IMR-90 (cell line): ENCODE results near the gene MEF2B. TPM values are rescaled to one million over a fixed set of nuclear protein-coding genes. Genes with fewer than 3 reads are reported as not detected.

Source experiments
- ATAC-seq: fragments of 200-7000 bp; cut with Tn5 transposase; 2 replicates; pipeline ENCODE4 v1.9.1; 2020; ENCODE audit warnings: low read depth, mild to moderate bottlenecking, moderate library complexity
- BruUV-seq: library from RNA; stranded (reverse); fragments of 400-500 nt; replicated peaks from 2 replicates; lab custom pipeline; 2021; lab: Mats Ljungman, UMichigan
- CTCF ChIA-PET: fragments of 300-600 bp; formaldehyde crosslinking; extraction: SDS; loops from one replicate; lab custom pipeline; 2021; ENCODE audit warnings: antibody characterized with exemption; lab: Yijun Ruan, JAX
- POLR2A ChIA-PET: fragments of 300-600 bp; sonication (Branson Sonifier 250); formaldehyde crosslinking; loops from one replicate; lab custom pipeline; 2022; ENCODE audit warnings: antibody characterized with exemption; ENCODE audit not compliant: unreplicated experiment; lab: Charles Lee
- DNase-seq: peaks from one replicate; pipeline ENCODE4 v3.0.0; 2013
- H2AFZ ChIP-seq: replicated peaks from 2 replicates; pipeline ENCODE3; 2013; ENCODE audit warnings: low read length, mild to moderate bottlenecking; ENCODE audit not compliant: poor library complexity
- H2AK5ac ChIP-seq: 2 replicates; pipeline ENCODE4 v1.6.1; 2013; ENCODE audit warnings: low read depth, low read length, inconsistent platforms
- H2AK9ac ChIP-seq: replicated peaks from 2 replicates; pipeline ENCODE3; 2013; ENCODE audit warnings: mild to moderate bottlenecking, low read depth, low read length, moderate library complexity; ENCODE audit not compliant: poor library complexity
- H2BK120ac ChIP-seq: 2 replicates; pipeline ENCODE4 v1.6.1; 2013; ENCODE audit warnings: low read depth, low read length, inconsistent platforms
- H2BK15ac ChIP-seq: 3 replicates; pipeline ENCODE4 v1.6.1; 2013; ENCODE audit warnings: low read depth, low read length, inconsistent platforms
- H2BK20ac ChIP-seq: 2 replicates; pipeline ENCODE4 v1.6.1; 2013; ENCODE audit warnings: low read depth, mild to moderate bottlenecking, inconsistent platforms, low read length, moderate library complexity
- H2BK5ac ChIP-seq: 2 replicates; pipeline ENCODE4 v1.6.1; 2013; ENCODE audit warnings: mild to moderate bottlenecking, low read depth, low read length, inconsistent platforms; ENCODE audit not compliant: poor library complexity, severe bottlenecking
- H3K14ac ChIP-seq: replicated peaks from 2 replicates; pipeline ENCODE4 v1.6.1; 2013; ENCODE audit warnings: low read depth, low read length, inconsistent platforms
- H3K18ac ChIP-seq: 2 replicates; pipeline ENCODE4 v1.6.1; 2013; ENCODE audit warnings: low read depth, low read length, control low read depth
- H3K23ac ChIP-seq: 2 replicates; pipeline ENCODE4 v1.6.1; 2013; ENCODE audit warnings: low read depth, low read length, inconsistent platforms
- H3K27ac ChIP-seq: 2 replicates; pipeline ENCODE4 v1.5.1; 2013; ENCODE audit warnings: mild to moderate bottlenecking, control low read depth, low read length; ENCODE audit not compliant: insufficient read depth
- H3K27me3 ChIP-seq: 2 replicates; pipeline ENCODE4 v1.6.1; 2013; ENCODE audit warnings: low read length; ENCODE audit not compliant: control insufficient read depth, insufficient read depth
- H3K36me3 ChIP-seq: 2 replicates; pipeline ENCODE4 v1.6.1; 2013; ENCODE audit warnings: low read length, mixed read lengths; ENCODE audit not compliant: control insufficient read depth, insufficient read depth
- H3K4ac ChIP-seq: 2 replicates; pipeline ENCODE4 v1.6.1; 2013; ENCODE audit warnings: low read depth, low read length, inconsistent platforms
- H3K4me1 ChIP-seq: 2 replicates; pipeline ENCODE4 v1.6.1; 2013; ENCODE audit warnings: low read length, mixed read lengths; ENCODE audit not compliant: control insufficient read depth, insufficient read depth
- H3K4me2 ChIP-seq: 2 replicates; pipeline ENCODE4 v1.6.1; 2013; ENCODE audit warnings: low read depth, mild to moderate bottlenecking, control low read depth, low read length, moderate library complexity
- H3K4me3 ChIP-seq: 2 replicates; pipeline ENCODE4 v1.5.1; 2013; ENCODE audit warnings: low read depth, mild to moderate bottlenecking, control low read depth, low read length, moderate library complexity; ENCODE audit not compliant: insufficient read depth
- H3K56ac ChIP-seq: 2 replicates; pipeline ENCODE4 v1.6.1; 2013; ENCODE audit warnings: low read length, inconsistent platforms; ENCODE audit not compliant: insufficient read depth; ENCODE audit errors: extremely low read depth
- H3K79me1 ChIP-seq, 2 experiments: 2 replicates each; pipeline ENCODE4 v1.6.1; 2013; ENCODE audit warnings: low read length in 2 of 2, inconsistent platforms in 1 of 2, low read depth in 1 of 2
- H3K9ac ChIP-seq: 2 replicates; pipeline ENCODE4 v1.6.1; 2013; ENCODE audit warnings: low read depth, low read length, control low read depth
- H3K9me1 ChIP-seq: 2 replicates; pipeline ENCODE4 v1.6.1; 2013; ENCODE audit warnings: low read length, inconsistent platforms; ENCODE audit not compliant: insufficient read depth
- H3K9me3 ChIP-seq: 2 replicates; pipeline ENCODE4 v1.6.1; 2013; ENCODE audit warnings: low read length; ENCODE audit not compliant: control insufficient read depth, insufficient read depth
- H4K20me1 ChIP-seq: 2 replicates; pipeline ENCODE4 v1.6.1; 2013; ENCODE audit warnings: low read length, inconsistent platforms; ENCODE audit not compliant: insufficient read depth
- H4K5ac ChIP-seq: 2 replicates; pipeline ENCODE4 v1.6.1; 2013; ENCODE audit warnings: mild to moderate bottlenecking, low read depth, low read length, control low read depth
- H4K8ac ChIP-seq, 2 experiments: 2 replicates each; pipeline ENCODE4 v1.6.1; 2013; ENCODE audit warnings: low read depth in 2 of 2, low read length in 2 of 2, control low read depth in 1 of 2, inconsistent platforms in 1 of 2
- H4K91ac ChIP-seq: 2 replicates; pipeline ENCODE4 v1.6.1; 2013; ENCODE audit warnings: low read depth, low read length, inconsistent platforms; ENCODE audit not compliant: insufficient read depth
- CHD1 ChIP-seq: IDR thresholded peaks from 2 replicates; pipeline ENCODE4 v1.6.1; 2012; ENCODE audit warnings: low read depth, low read length, improper control_type of control experiment
- CTCF ChIP-seq: conservative IDR thresholded peaks from 2 replicates; pipeline ENCODE4 v1.5.1; 2012; ENCODE audit warnings: mild to moderate bottlenecking, low read depth, low read length, improper control_type of control experiment
- FOS ChIP-seq: fragments of 150-350 bp; IDR thresholded peaks from 2 replicates; pipeline ENCODE4 v1.6.1; 2016; ENCODE audit warnings: low read depth, low read length
- MAFK ChIP-seq: IDR thresholded peaks from 2 replicates; pipeline ENCODE4 v1.6.1; 2012; ENCODE audit warnings: low read depth, low read length, improper control_type of control experiment
- WGBS, 2 experiments: methylation state at CpG; one replicate each; pipeline versions ENCODE4 v1.1.5 to v1.1.7; 2013; ENCODE audit warnings: missing lambda C conversion rate in 2 of 2; ENCODE audit not compliant: insufficient read length in 1 of 2; ENCODE audit errors: extremely low coverage in 2 of 2; 5-methylcytosine and 5-hydroxymethylcytosine counted together
- dilution Hi-C: fragments of 300-500 bp; cut with HindIII; formaldehyde crosslinking; loops from one replicate; pipeline ENCODE4 v1.14.3; 2018; ENCODE audit warnings: low sequenced_read_pairs; ENCODE audit not compliant: unreplicated experiment
- in situ Hi-C: fragments of 300-500 bp; cut with MboI; formaldehyde crosslinking; loops from 3 replicates; pipeline ENCODE4 v1.14.3; 2019; ENCODE audit warnings: low sequenced_read_pairs, inconsistent platforms, mixed read lengths
- intact Hi-C: fragments of 100-400 bp; cut with micrococcal nuclease; formaldehyde crosslinking; loops from 2 replicates; pipeline ENCODE4 v1.10.0; 2022
- polyA plus RNA-seq, 3 experiments: library from polyadenylated mRNA; depleted of rRNA; stranded (reverse); fragments of >200 nt; gene quantifications; 2 replicates each; pipeline ENCODE4 v1.2.3, GENCODE V29; 2012; ENCODE audit warnings: low replicate concordance in 1 of 3
- total RNA-seq: library from RNA; depleted of rRNA; stranded (reverse); fragments of >200 nt; gene quantifications from 2 replicates; pipeline ENCODE4 v1.2.3, GENCODE V29; 2012

MEF2B gene
- total and polyA plus RNA-seq, 2 of the 4 experiments (the other 2 are of a cell fraction), result 0.18 to 0.94 TPM

- no peaks in the 10 kb centered on the region; the same call in 1 of the 2 replicates for H3K9me1 ChIP-seq
- TF ChIP-seq FOS (no peak), MAFK (no peak), CHD1 (no peak), CTCF (no peak)
- no peak overlapping the region for H3K4ac ChIP-seq
- ATAC-seq (peak; percentile 37; the same call in 1 of the 2 replicates), DNase-seq (no peak)
- H2AFZ ChIP-seq, result no peak overlapping the region
- dilution Hi-C loops (no loop called here), intact Hi-C loops (no loop called here), in situ Hi-C loops (no loop called here)
- H3K9me3 ChIP-seq, result no peaks in the 10 kb centered on the region
- H3K56ac ChIP-seq, result no peak overlapping the region
- no peak overlapping the region for H3K4me2 ChIP-seq
- no peak overlapping the region for H4K5ac ChIP-seq
- H4K8ac ChIP-seq, result no peak overlapping the region
- H3K4me1 ChIP-seq, result no peaks in the 10 kb centered on the region
- POLR2A ChIA-PET, result interaction anchor here (0.6 kb wide), 1 partner anchor 20 kb away, joined by 3 read pairs; no protein-coding TSS in a partner anchor
- H2AK9ac ChIP-seq, result no peak overlapping the region
- no peak overlapping the region for H3K23ac ChIP-seq
- H2BK15ac ChIP-seq, result no peak overlapping the region
- no peaks in the 10 kb centered on the region for H3K79me1 ChIP-seq
- CTCF ChIA-PET, result no interaction called here
- H2BK120ac ChIP-seq, result no peak overlapping the region
- no peak overlapping the region for H3K14ac ChIP-seq
- H3K36me3 ChIP-seq, result peaks cover 6% of the 10 kb centered on the region
- H3K18ac ChIP-seq, result no peak overlapping the region
- H2AK5ac ChIP-seq, result no peak overlapping the region
- no peaks in the 10 kb centered on the region for H3K27me3 ChIP-seq
- H2BK20ac ChIP-seq, result no peak overlapping the region
- H3K27ac ChIP-seq, result no peak overlapping the region
- H3K9ac ChIP-seq, result no peak overlapping the region
- BruUV-seq, result no TSS peak
- H4K20me1 ChIP-seq, result no peaks in the 10 kb centered on the region
- no peak overlapping the region for H3K4me3 ChIP-seq
- 83% methylated on average over 5 of the region's 18 CpGs; no CpG with 5 or more reads in 1 of the 2 experiments for WGBS, 2 experiments
- H4K91ac ChIP-seq, result no peak overlapping the region
- H2BK5ac ChIP-seq, result no peak overlapping the region
Observed at GRCh38 chr19:19098703-19099632, 71.1 kb downstream of the MEF2B start.
